HG02885 (cell line): Measurements from ENCODE around the gene RAP1GAP.

Experiments used
- ATAC-seq: cut with Tn5 transposase; IDR thresholded peaks from one replicate; pipeline ENCODE4 v1.9.1; 2021; ENCODE audit warnings: mild to moderate bottlenecking; ENCODE audit not compliant: unreplicated experiment, poor library complexity

RAP1GAP gene

GRCh38 chr1:21663248-21663950 is 5.8 kb downstream of the RAP1GAP start:
- no peak for ATAC-seq

DNA sequence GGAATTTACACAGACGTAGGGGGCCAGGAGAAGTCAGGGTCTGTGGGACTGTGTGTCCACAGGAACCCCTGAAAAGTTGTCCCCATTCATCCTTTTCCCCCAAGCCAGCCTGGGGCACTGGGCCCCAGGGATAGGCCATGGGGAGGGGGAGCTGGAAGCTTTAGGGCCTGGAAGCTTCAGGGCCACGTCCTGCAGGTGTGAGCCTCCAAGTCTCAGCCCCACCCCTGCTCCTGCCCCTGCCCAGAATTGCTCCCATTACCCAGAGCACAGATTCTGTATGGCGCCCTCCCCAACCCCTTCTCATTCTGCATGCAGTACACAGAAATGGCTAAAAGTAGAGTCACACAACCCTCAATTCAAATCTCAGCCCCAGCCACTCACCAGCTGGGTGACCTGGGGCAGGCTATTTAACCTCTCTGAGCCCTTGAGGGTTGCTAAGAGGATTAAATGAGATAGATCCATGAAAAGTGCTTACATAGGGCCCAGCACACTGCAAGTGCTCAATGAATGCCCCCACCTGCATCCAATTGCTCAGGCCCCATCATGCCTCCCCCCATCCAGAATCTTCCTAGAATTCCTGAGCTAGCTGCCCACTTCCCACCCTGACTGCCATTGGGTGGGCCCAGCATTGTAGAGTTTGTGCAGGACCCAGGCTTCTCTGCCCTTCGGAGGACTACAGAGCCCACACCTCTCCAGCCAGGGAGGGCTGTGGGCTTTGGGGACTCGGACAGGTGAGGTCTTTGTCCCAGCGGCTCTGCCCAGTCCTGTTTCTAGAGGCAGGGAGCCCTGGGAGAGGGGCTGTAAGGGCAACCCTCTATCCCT is 6.5 kb downstream of the RAP1GAP start:
- ATAC-seq: no peak

GRCh38 chr1:21661886-21662285 is 7.3 kb downstream of the RAP1GAP start:
- ATAC-seq: no peak

DNA sequence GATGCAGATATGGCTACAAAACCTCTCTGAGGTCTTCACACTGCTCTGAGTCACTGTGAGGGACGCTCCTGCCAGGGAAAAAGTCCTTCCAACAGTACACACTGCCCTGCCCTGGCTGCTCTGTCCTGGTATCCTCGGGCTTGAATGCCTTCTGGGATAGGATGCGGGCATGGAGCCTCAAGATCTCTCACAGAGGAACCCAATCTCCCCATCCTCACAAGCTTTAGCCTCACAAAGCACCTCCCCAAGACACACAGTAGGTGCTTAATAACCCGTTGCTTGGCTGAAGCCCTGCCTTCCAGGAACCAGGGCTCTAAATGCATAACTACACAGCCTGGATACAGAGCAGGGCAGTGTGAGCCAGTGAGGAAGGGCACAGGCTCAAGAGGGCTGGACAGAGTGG is 9.2 kb downstream of the RAP1GAP start:
- no peak for ATAC-seq

GRCh38 chr1:21659099-21659923 is 9.8 kb downstream of the RAP1GAP start:
- ATAC-seq: no peak

GRCh38 chr1:21657456-21658190 is 11.5 kb downstream of the RAP1GAP start:
- ATAC-seq: no peak

DNA sequence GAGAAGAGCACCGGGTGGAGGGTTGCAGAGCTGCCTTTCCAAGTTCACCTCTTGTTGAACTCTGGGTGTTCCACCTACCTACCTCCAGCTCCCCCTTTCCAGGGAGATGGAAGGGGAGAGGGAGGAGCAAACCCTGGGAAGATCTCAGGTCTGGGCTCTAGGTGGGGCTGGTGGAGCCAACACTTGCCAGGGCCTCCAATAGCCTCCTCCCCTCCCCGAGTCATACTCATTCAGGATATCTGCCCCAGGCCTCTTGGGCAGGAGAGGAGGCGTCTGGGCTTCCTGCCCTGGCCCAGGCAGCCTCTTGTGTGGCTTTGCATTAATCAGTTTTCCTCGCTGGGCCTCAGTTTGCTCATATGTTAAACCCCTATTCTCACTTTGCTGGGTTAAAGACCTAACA is 13.4 kb downstream of the RAP1GAP start:
- no peak for ATAC-seq

DNA sequence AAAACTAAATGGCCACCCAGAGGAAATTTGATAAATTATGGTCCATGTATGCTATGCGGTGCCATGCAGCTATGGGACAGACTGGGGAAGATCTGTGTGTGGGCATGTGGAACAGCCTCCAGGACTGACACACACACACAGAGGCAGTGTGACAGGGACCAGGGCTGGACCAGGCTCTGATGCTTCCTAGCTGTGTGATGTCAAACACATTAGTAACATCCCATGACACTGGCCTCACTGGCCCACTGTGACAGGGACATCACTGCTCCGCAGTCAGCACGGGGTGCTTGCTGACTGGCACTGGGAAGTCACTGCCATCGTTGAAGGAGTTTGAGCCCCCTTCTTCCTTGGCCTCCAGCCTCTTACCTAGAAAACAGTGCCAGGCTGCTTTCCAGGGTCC is 13.9 kb downstream of the RAP1GAP start:
- no peak for ATAC-seq

DNA sequence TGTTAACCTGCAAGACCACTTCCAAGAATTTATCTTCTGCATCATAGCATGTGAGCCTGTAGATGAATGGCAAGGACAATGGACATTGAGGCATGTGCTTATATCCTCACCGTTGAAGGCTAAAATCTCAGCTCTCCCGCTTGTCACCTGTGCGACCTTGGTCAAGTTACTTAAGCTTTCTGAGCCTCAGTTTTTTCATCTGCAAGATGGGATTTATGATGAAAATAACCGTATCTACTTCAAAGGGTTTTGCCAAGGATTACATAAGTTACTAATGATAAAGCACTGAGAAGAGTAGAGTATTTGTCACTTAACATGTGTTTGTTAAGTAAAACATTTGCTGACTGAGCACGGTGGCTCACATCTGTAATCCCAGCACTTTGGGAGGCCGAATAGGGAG is 14.9 kb downstream of the RAP1GAP start:
- no peak for ATAC-seq

DNA sequence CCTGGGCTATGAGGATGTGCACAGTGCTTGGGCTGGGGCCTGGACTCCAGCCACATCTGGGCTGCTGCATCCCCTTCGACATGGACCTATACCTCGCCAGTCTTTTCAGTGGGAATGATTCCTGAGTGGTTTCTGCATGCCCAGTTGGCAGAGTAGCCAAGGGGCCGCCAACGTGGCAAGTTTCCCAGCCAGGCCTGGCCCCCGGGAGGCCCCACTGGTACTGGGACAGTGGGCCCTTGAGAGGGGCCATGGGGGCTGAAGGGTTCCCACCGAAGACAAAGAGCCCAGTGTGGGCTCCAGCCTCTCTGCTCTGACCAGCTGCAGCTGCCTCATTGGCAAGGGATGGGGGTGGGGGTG is 15.4 kb downstream of the RAP1GAP start:
- ATAC-seq: no peak

GRCh38 chr1:21652937-21653743 is 16.0 kb downstream of the RAP1GAP start:
- no peak for ATAC-seq

GRCh38 chr1:21652101-21652936 is 16.8 kb downstream of the RAP1GAP start:
- no peak for ATAC-seq

DNA sequence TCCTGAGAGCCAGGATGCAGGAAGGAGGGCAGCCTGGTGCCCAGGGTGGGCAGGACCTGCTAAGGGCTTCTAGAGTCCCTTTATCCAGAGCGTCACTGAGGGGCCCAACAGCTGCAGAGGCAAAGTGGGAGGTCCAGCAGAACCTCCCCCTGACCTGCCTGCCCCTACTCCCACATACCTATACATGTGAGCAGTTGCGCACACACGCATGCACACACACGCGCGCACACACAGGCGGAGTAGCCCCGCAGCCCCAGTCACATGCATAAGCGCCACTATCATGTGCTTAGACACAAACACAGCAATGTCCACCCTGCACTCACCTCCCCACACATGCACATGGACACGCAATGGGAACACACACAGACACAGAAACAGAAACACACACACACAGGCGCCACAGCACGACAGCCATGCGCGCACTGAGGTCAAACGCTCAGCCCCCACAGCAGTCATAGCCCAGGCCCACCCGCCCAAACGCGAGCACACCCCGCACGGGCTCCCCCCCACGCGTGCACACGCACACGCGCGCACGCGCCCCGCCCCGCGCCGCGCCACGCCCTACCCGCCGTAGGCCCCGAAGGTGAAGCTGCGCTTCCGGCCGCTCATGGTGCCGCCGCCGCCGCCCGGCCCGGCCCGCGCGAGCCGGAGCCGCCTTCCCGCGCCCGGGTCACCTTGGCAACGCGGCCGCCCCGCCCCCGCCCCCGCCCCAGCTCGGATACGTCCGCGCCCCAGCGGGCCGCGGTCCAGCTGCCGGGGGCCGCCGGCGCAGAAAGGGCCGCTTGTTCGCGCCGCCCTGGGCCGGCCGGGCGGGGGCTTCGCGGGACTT is 17.7 kb downstream of the RAP1GAP start:
- ATAC-seq: no peak

DNA sequence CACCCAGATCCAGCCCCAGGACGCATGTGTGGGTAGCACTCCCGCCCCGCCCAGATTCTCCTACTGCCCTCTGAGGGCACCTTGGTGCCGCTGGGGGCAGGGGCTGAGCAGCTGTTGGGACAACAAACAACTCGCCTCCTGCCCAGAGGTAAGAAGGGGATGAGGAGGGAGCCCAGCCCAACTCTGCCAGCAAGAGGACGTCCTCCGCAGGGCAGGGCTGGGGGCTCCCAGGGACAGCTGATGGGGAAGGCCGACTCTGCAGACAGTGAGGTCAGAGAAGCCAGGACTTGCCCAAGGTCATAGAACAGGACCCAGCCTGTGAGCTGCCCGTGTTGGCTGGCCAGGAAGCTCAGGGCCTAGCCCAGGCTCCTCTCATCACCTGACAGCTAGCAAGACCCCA is 18.8 kb downstream of the RAP1GAP start:
- no peak for ATAC-seq

GRCh38 chr1:21649315-21649714 is 19.8 kb downstream of the RAP1GAP start:
- no peak for ATAC-seq

- ATAC-seq: no peak
Observed at GRCh38 chr1:21648791-21649190, 20.4 kb downstream of the RAP1GAP start.

DNA sequence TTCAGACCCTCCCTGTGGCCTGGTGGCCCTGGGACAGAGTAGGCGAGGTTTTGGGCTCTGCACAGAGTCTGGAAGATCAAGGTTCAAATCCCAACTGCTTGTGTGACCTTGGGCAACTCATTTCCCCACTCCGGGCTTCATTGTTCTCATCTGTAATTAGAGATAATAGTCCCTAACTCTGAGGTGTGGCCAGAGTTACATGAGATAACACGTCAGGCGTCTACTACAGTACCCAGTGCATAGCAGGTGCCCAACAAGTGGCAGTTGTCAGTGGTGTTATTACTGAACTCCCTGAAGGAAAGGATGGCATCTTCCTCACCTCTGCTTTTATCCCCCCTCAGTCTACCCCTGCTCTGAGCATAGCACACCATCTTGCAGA is 20.8 kb downstream of the RAP1GAP start:
- ATAC-seq: no peak
